WTC11 (cell line): Measurements from ENCODE around the gene NOC3L. TPM values are rescaled to one million over a fixed set of nuclear protein-coding genes. Genes with fewer than 3 reads are reported as not detected.

Experiments used
- ATAC-seq: fragments of 200-7000 bp; cut with Tn5 transposase; 2 replicates; pipeline ENCODE4 v1.10.0; 2021; ENCODE audit warnings: mild to moderate bottlenecking, moderate library complexity
- CTCF ChIA-PET: fragments of 300-600 bp; sonication (Branson Sonifier 250); formaldehyde crosslinking; loops from one replicate; lab custom pipeline; 2021; ENCODE audit warnings: antibody characterized with exemption; lab: Charles Lee
- POLR2A ChIA-PET: fragments of 350-600 bp; sonication (Branson Sonifier 250); formaldehyde crosslinking; loops from one replicate; lab custom pipeline; 2021; ENCODE audit warnings: antibody characterized with exemption; lab: Charles Lee
- DNase-seq: peaks from one replicate; pipeline ENCODE4 v3.0.0; 2021; ENCODE audit warnings: low spot score
- H3K27ac Mint-ChIP-seq: 2 replicates; pipeline ENCODE4 v1.8.0; 2021; ENCODE audit warnings: mixed read lengths
- H3K27me3 Mint-ChIP-seq: 2 replicates; pipeline ENCODE4 v1.8.0; 2021; ENCODE audit warnings: low read depth, mild to moderate bottlenecking, moderate library complexity, mixed read lengths
- H3K36me3 Mint-ChIP-seq: 2 replicates; pipeline ENCODE4 v1.8.0; 2021; ENCODE audit warnings: mixed read lengths
- H3K4me1 Mint-ChIP-seq: 2 replicates; pipeline ENCODE4 v1.8.0; 2022; ENCODE audit warnings: mixed read lengths
- H3K4me3 Mint-ChIP-seq: 2 replicates; pipeline ENCODE4 v1.8.0; 2021; ENCODE audit warnings: mild to moderate bottlenecking, moderate library complexity, mixed read lengths
- H3K9me3 Mint-ChIP-seq: 2 replicates; pipeline ENCODE4 v1.8.0; 2021; ENCODE audit warnings: mixed read lengths
- ATF3 ChIP-seq: sonication (generic); formaldehyde crosslinking; conservative IDR thresholded peaks from 2 replicates; pipeline ENCODE4 v1.8.1; 2022; ENCODE audit warnings: mild to moderate bottlenecking, missing genetic modification reagents
- ATF6 ChIP-seq: sonication (generic); formaldehyde crosslinking; IDR thresholded peaks from 2 replicates; pipeline ENCODE4 v1.8.1; 2023; ENCODE audit warnings: mild to moderate bottlenecking, missing genetic modification reagents
- E2F4 ChIP-seq: sonication (generic); formaldehyde crosslinking; IDR thresholded peaks from 2 replicates; pipeline ENCODE4 v1.8.1; 2022; ENCODE audit warnings: low read depth, mild to moderate bottlenecking, moderate library complexity, missing genetic modification reagents, borderline replicate concordance
- EMX1 ChIP-seq: fragments of 250-450 bp; sonication (Bioruptor Pico); IDR thresholded peaks from 2 replicates; pipeline ENCODE4 v1.8.0; 2021; ENCODE audit warnings: mild to moderate bottlenecking
- HMGXB4 ChIP-seq: sonication (generic); formaldehyde crosslinking; IDR thresholded peaks from 2 replicates; pipeline ENCODE4 v1.8.1; 2023; ENCODE audit warnings: mild to moderate bottlenecking, moderate library complexity, missing genetic modification reagents
- KAT7 ChIP-seq: sonication (generic); formaldehyde crosslinking; IDR thresholded peaks from 2 replicates; pipeline ENCODE4 v1.8.1; 2023; ENCODE audit warnings: missing genetic modification reagents, mild to moderate bottlenecking, borderline replicate concordance
- OVOL2 ChIP-seq: fragments of 250-450 bp; sonication (Bioruptor Pico); IDR thresholded peaks from 2 replicates; pipeline ENCODE4 v1.9.0; 2021; ENCODE audit warnings: mild to moderate bottlenecking, borderline replicate concordance
- RELA ChIP-seq: sonication (generic); formaldehyde crosslinking; IDR thresholded peaks from 2 replicates; pipeline ENCODE4 v1.8.1; 2022; ENCODE audit warnings: missing genetic modification reagents, mild to moderate bottlenecking, borderline replicate concordance
- RORB ChIP-seq: fragments of 250-450 bp; sonication (Bioruptor Pico); IDR thresholded peaks from 2 replicates; pipeline ENCODE4 v1.9.0; 2021; ENCODE audit warnings: mild to moderate bottlenecking
- total RNA-seq: library from RNA; stranded (reverse); gene quantifications from 3 replicates; pipeline ENCODE4 v1.2.3, GENCODE V29; 2021
- TF ChIP-seq, protein P1 (sequence below): fragments of 250-450 bp; sonication (Bioruptor Pico); conservative IDR thresholded peaks from 2 replicates; pipeline ENCODE4 v1.9.0; 2021; ENCODE audit warnings: mild to moderate bottlenecking
- TF ChIP-seq, protein P2 (sequence below): sonication (generic); formaldehyde crosslinking; IDR thresholded peaks from 2 replicates; pipeline ENCODE4 v1.8.1; 2023; ENCODE audit warnings: mild to moderate bottlenecking, missing genetic modification reagents, moderate library complexity
- TF ChIP-seq, protein P3 (sequence below): sonication (generic); formaldehyde crosslinking; IDR thresholded peaks from 2 replicates; pipeline ENCODE4 v1.8.1; 2022; ENCODE audit warnings: missing genetic modification reagents, borderline replicate concordance
- TF ChIP-seq, protein P4 (sequence below): sonication (generic); formaldehyde crosslinking; IDR thresholded peaks from 2 replicates; pipeline ENCODE4 v1.8.1; 2023; ENCODE audit warnings: mild to moderate bottlenecking, missing genetic modification reagents, moderate library complexity
- TF ChIP-seq, protein P5 (sequence below): sonication (generic); formaldehyde crosslinking; conservative IDR thresholded peaks from 2 replicates; pipeline ENCODE4 v1.8.1; 2023; ENCODE audit warnings: mild to moderate bottlenecking, low read depth, missing genetic modification reagents, moderate library complexity

NOC3L gene
- total RNA-seq, 1 experiment from 2014 or later: 26.1 TPM

GRCh38 chr10:94398762-94399161 lies 36.0 kb upstream of the NOC3L start:
- no peak for ATAC-seq
- Mint-ChIP-seq H3K4me1 (peaks cover 16% of the 10 kb centered on the region), H3K27me3 (peaks cover 16% of the 10 kb centered on the region), H3K4me3 (no peak overlapping the region), H3K9me3 (peaks cover 8% of the 10 kb centered on the region; the same call in 1 of the 2 replicates), H3K36me3 (no peaks in the 10 kb centered on the region), H3K27ac (no peak overlapping the region)
- no peak for TF ChIP-seq ATF3 (CRISPR knock-in tag)
- no peak for TF ChIP-seq E2F4 (CRISPR knock-in tag)
- no peak for TF ChIP-seq ATF6 (CRISPR knock-in tag)
- TF ChIP-seq, protein P1, sequence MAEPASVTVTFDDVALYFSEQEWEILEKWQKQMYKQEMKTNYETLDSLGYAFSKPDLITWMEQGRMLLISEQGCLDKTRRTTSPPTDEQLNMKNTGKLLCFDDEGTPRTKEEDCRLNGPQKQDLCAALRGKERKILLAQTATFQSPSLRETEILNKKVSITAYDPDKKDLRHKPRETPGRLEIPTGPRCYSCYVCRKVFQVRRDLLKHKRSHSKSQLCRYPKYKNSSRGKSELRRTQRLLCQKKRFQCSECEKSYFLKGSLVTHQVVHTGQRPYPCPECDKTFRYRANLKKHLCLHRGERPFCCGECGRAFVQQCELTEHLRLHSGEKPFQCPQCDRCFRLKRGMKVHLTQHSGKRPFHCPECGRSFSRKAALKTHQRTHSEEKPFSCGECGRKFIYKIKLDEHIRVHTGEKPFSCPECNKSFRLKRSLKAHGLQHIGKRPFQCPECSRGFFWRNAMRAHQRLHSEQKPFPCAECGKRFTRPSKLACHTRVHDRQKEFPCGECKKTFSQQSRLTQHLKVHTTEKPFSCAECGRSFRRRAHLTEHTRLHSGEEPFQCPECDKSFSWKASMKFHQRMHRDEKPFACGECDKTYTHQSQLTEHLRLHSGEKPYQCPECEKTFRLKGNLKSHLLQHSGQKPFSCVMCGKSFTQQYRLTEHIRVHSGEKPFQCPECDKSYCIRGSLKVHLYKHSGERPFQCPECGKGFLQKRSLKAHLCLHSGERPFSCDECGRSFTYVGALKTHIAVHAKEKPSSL (CRISPR knock-in tag): no peak
- no peak for TF ChIP-seq EMX1 (CRISPR knock-in tag)
- TF ChIP-seq, protein P2, sequence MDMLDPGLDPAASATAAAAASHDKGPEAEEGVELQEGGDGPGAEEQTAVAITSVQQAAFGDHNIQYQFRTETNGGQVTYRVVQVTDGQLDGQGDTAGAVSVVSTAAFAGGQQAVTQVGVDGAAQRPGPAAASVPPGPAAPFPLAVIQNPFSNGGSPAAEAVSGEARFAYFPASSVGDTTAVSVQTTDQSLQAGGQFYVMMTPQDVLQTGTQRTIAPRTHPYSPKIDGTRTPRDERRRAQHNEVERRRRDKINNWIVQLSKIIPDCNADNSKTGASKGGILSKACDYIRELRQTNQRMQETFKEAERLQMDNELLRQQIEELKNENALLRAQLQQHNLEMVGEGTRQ: no peak
- TF ChIP-seq HMGXB4 (CRISPR knock-in tag): no peak
- no peak for TF ChIP-seq OVOL2
- TF ChIP-seq, protein P3, sequence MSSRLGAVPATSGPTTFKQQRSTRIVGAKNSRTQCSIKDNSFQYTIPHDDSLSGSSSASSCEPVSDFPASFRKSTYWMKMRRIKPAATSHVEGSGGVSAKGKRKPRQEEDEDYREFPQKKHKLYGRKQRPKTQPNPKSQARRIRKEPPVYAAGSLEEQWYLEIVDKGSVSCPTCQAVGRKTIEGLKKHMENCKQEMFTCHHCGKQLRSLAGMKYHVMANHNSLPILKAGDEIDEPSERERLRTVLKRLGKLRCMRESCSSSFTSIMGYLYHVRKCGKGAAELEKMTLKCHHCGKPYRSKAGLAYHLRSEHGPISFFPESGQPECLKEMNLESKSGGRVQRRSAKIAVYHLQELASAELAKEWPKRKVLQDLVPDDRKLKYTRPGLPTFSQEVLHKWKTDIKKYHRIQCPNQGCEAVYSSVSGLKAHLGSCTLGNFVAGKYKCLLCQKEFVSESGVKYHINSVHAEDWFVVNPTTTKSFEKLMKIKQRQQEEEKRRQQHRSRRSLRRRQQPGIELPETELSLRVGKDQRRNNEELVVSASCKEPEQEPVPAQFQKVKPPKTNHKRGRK (CRISPR knock-in tag): no peak
- no peak for TF ChIP-seq RELA (CRISPR knock-in tag)
- TF ChIP-seq, protein P4, sequence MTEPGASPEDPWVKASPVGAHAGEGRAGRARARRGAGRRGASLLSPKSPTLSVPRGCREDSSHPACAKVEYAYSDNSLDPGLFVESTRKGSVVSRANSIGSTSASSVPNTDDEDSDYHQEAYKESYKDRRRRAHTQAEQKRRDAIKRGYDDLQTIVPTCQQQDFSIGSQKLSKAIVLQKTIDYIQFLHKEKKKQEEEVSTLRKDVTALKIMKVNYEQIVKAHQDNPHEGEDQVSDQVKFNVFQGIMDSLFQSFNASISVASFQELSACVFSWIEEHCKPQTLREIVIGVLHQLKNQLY (CRISPR knock-in tag): no peak
- TF ChIP-seq, protein P5, sequence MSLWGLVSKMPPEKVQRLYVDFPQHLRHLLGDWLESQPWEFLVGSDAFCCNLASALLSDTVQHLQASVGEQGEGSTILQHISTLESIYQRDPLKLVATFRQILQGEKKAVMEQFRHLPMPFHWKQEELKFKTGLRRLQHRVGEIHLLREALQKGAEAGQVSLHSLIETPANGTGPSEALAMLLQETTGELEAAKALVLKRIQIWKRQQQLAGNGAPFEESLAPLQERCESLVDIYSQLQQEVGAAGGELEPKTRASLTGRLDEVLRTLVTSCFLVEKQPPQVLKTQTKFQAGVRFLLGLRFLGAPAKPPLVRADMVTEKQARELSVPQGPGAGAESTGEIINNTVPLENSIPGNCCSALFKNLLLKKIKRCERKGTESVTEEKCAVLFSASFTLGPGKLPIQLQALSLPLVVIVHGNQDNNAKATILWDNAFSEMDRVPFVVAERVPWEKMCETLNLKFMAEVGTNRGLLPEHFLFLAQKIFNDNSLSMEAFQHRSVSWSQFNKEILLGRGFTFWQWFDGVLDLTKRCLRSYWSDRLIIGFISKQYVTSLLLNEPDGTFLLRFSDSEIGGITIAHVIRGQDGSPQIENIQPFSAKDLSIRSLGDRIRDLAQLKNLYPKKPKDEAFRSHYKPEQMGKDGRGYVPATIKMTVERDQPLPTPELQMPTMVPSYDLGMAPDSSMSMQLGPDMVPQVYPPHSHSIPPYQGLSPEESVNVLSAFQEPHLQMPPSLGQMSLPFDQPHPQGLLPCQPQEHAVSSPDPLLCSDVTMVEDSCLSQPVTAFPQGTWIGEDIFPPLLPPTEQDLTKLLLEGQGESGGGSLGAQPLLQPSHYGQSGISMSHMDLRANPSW (CRISPR knock-in tag): no peak
- TF ChIP-seq KAT7 (CRISPR knock-in tag): no peak
- no peak for TF ChIP-seq RORB (CRISPR knock-in tag)
- POLR2A ChIA-PET: no interaction called here
- CTCF ChIA-PET: no interaction called here
- no peak for DNase-seq
